Kidney epithelial cell (primary cell): ENCODE measurements around the gene IL4I1. TPM values are rescaled to one million over a fixed set of nuclear protein-coding genes. Genes with fewer than 3 reads are reported as not detected.

ENCODE experiments used
- DNase-seq: peaks from one replicate; pipeline ENCODE4 v3.0.0-alpha.2; 2010; ENCODE audit warnings: low read depth
- H3K27me3 ChIP-seq: 2 replicates; pipeline ENCODE4 v1.6.0; 2011; ENCODE audit warnings: low read length; ENCODE audit not compliant: control insufficient read depth, insufficient read depth
- H3K36me3 ChIP-seq: 2 replicates; pipeline ENCODE4 v1.5.1; 2011; ENCODE audit warnings: low read length; ENCODE audit not compliant: control insufficient read depth, insufficient read depth
- H3K4me3 ChIP-seq: 2 replicates; pipeline ENCODE4 v1.5.1; 2011; ENCODE audit warnings: low read depth, mild to moderate bottlenecking, control low read depth, low read length
- total RNA-seq: library from RNA; depleted of rRNA; stranded (reverse); fragments of >200 nt; gene quantifications from 2 replicates; pipeline ENCODE4 v1.2.3, GENCODE V29; 2015
- TF ChIP-seq, protein P1 (sequence below): IDR thresholded peaks from 2 replicates; pipeline ENCODE4 v1.5.1; 2011; ENCODE audit warnings: mild to moderate bottlenecking, moderate library complexity, low read length, control low read depth, inconsistent platforms; ENCODE audit not compliant: insufficient read depth, poor library complexity, severe bottlenecking

IL4I1 gene
- total RNA-seq, 1 donor from 2014 or later = 8.2 TPM

GRCh38 chr19:49883094-49883493 lies 13.6 kb downstream of the IL4I1 start:
- H3K27me3 ChIP-seq = no peaks in the 10 kb centered on the region
- H3K4me3 ChIP-seq = no peak overlapping the region
- TF ChIP-seq, protein P1, sequence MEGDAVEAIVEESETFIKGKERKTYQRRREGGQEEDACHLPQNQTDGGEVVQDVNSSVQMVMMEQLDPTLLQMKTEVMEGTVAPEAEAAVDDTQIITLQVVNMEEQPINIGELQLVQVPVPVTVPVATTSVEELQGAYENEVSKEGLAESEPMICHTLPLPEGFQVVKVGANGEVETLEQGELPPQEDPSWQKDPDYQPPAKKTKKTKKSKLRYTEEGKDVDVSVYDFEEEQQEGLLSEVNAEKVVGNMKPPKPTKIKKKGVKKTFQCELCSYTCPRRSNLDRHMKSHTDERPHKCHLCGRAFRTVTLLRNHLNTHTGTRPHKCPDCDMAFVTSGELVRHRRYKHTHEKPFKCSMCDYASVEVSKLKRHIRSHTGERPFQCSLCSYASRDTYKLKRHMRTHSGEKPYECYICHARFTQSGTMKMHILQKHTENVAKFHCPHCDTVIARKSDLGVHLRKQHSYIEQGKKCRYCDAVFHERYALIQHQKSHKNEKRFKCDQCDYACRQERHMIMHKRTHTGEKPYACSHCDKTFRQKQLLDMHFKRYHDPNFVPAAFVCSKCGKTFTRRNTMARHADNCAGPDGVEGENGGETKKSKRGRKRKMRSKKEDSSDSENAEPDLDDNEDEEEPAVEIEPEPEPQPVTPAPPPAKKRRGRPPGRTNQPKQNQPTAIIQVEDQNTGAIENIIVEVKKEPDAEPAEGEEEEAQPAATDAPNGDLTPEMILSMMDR = no peak
- H3K36me3 ChIP-seq = peaks cover 9% of the 10 kb centered on the region
- DNase-seq = no peak

DNA sequence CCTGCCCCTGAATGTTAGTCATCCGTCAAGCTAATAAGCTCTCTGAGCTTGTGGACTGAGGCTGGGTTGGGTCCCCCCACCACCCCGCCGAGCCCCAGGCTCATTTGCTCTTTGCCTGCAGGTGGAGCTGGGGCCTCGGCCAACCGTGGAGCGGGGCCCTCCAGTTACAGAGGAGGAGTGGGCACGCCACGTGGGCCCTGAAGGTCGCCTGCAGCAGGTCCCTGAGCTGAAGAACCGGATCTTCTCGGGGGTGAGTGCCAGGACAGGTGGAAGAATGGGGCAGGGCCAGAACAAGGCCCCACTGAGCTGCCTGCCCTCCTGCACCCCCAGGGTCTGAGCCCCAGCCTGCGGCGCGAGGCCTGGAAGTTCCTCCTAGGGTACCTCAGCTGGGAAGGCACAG lies 14.0 kb downstream of the IL4I1 start:
- no peak for DNase-seq
- Histone ChIP-seq H3K27me3 (no peaks in the 10 kb centered on the region), H3K36me3 (peaks cover 9% of the 10 kb centered on the region), H3K4me3 (no peak overlapping the region)
- TF ChIP-seq, protein P1 = no peak

- Histone ChIP-seq H3K4me3 (no peak overlapping the region), H3K27me3 (no peaks in the 10 kb centered on the region), H3K36me3 (peaks cover 9% of the 10 kb centered on the region)
- TF ChIP-seq, protein P1 = no peak
- DNase-seq = no peak
These were observed 14.9 kb downstream of the IL4I1 start for GRCh38 chr19:49881672-49882394.

GRCh38 chr19:49881186-49881585 lies 15.5 kb downstream of the IL4I1 start:
- TF ChIP-seq, protein P1 = no peak

DNA sequence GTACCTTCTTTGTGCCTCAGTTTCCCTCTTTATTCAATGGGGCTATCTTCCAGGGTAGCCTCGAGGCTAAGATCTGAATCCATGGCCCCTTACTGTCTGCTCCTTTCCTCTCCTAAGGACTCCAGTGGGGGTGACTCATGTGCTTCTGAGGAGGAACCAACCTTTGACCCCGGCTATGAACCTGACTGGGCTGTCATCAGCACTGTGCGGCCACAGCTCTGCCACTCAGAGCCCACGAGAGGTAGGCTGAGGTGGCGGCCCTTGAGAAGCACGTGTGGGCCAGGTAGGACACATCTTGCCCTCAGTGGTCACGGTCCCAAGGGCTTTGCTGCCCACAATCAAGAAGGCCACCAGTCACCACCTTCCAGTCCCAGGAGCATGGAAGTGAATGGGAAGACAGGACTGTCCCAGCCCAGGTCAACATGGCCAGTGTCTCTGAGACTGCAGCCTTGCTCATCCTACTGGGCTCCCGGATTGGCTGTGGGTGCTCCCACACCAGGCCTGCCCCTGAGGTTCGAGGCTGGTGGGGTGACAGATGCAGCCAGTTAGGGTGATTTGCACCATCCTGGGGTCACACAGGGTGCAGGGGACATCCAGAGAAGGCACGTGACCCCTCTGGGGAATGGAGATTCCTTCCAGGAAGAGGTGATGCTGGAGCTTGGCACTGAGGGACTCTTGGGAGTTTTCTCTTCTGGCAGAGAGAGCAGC lies 16.4 kb downstream of the IL4I1 start:
- no peak for DNase-seq
- TF ChIP-seq, protein P1 = no peak
- no peak overlapping the region for H3K4me3 ChIP-seq
- H3K36me3 ChIP-seq = peaks cover 9% of the 10 kb centered on the region
- no peaks in the 10 kb centered on the region for H3K27me3 ChIP-seq

More at GRCh38 chr19:49881186-49881585, 15.5 kb downstream of the IL4I1 start:
- no peak overlapping the region for H3K4me3 ChIP-seq
- no peak for DNase-seq
- no peaks in the 10 kb centered on the region for H3K27me3 ChIP-seq
- H3K36me3 ChIP-seq = peaks cover 9% of the 10 kb centered on the region
